Vagina (tissue), 2 donors: Measurements from ENCODE around the gene HBE1.

Experiments
- CTCF ChIP-seq, 3 experiments: fragments of 450-650 bp in 2 of 3; fragments of 200-600 bp in 1 of 3; sonication (generic) in 1 of 3; IDR thresholded peaks; one replicate each; pipeline ENCODE4 v1.5.1; 2017 to 2019; ENCODE audit warnings: antibody characterized with exemption in 3 of 3, mild to moderate bottlenecking in 2 of 3, moderate library complexity in 2 of 3
- POLR2A ChIP-seq, 2 donors: fragments of 450-650 bp; IDR thresholded peaks; one replicate each; pipeline ENCODE4 v1.6.1; 2017; ENCODE audit warnings: antibody characterized with exemption in 2 of 2, mild to moderate bottlenecking in 2 of 2, moderate library complexity in 2 of 2
- POLR2AphosphoS5 ChIP-seq, 2 donors: sonication (generic); formaldehyde crosslinking; IDR thresholded peaks; one replicate each; pipeline ENCODE4 v1.9.0; 2017; ENCODE audit warnings: antibody characterized with exemption in 2 of 2, mild to moderate bottlenecking in 2 of 2, low read depth in 1 of 2; ENCODE audit not compliant: insufficient read depth in 1 of 2

GRCh38 chr11:5242208-5242607 lies 27.5 kb downstream of the HBE1 start:
- TF ChIP-seq CTCF (IDR thresholded peaks at IDR 0.05) (no peak), POLR2A (IDR thresholded peaks at IDR 0.05) (no peak), POLR2AphosphoS5 (IDR thresholded peaks at IDR 0.05; ENCODE audit: insufficient read depth in 1 of 2, low read depth in 1 of 2) (no peak)
